ENCODE data around the gene CMC2.

The CMC2 gene

DNA sequence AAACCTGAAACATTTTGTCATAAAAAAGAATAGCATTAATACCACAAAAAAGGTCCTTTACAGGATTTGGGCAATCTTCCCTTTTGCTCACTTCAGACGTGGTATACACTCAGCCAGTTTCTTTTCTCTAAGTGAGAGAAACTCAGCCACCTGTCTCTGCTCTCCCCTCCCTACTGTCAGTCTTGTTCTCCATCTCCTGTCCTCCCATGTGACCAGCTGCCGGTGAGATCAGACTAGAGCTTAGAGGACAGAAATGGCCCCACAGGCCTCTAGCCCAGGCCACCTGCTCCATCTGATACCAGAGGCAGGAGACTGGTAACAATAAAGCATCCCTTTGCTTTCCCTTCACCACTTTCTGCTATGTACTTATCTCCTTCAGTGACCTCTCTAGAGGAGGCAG, 34.9 kb downstream of the CMC2 start:
- no peak for DNase-seq

DNA sequence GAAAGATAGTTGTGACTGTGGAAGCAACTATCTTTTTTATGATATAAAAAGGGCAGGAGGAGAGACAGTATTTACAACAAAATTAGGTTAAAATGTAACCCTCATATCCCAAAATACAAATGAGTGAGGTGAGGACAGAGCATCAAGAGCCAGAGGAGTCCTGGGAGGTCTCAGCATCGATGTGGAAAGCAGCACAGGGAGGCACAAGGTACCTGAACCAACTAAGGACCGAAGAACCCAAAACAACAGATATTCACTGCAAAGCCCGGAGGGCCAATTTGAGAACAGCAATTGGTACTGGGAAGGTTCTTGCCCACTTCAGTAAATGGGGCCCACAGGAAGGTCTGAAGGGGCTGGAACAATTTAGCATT, 37.6 kb downstream of the CMC2 start:
- DNase-seq, result no peak

DNA sequence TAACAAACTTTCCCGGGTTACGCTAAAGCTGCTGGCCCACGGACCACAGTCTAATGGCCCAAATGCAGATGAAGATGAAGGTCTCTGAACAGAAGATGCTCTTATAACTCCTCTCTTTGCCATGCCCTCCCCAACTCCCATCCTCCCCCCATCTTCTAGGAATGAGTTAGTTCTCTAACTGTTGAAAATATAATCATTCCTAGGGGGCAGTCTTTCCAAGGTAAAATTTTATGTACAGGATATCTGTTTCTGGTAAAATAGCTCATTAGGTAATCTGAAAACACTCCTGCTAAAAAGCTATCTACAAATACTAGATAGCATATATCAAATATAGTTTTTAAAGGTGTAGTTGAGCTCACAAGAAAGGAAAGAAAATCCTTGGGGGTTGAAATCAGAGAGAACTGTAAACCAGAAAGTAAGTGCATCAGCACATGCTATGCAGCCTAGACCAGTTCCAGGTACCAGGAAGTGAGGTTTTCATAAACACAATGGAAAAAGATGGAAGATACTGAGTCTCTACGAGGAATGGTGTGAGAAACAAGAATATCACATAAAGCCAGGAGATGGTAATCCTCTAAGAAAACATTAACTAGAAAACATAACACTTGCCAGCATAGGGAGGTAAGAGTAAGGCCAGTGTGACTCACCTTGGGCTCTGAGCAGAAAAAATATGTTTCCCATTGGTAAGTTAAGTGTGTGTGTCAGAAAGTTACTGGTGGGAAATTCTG, 38.1 kb downstream of the CMC2 start:
- DNase-seq, result no peak

DNA sequence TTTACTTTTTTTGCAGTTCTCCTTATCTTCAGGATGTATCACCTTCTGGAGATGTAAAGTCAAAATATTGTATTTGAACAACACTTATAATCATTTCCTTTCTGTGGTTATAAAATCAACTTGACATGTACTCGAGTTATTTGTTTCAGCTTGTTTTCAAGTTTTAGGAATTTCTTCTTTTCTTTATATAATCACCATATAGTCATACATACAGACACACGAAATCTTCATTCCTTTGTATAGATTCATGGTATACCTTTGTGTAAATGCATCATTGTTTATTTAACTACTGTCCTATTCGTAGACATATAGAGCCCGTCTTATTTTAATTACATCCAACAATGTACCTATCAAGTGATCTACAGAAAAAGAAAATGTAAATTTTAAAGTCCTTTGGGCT, 40.1 kb downstream of the CMC2 start:
- no peak for DNase-seq

DNA sequence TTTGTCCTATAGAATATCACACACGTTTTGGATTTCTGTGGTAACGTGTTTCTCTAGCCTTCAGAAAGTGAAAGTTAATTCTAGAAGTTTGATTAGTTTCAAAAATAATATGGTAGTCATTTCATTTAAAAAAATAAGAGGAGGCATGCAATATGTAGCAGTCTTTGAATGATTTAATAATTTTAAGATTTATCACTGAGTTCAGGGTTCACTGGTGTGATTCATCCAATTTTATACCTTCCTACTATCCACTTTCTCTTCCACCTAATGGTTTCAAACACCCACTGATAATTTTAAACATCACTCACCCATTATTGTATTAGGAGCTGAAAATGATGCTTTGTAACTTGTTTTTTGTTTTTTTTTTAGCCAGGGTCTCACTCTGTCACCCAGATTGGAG, 42.3 kb downstream of the CMC2 start:
- no peak for DNase-seq

DNA sequence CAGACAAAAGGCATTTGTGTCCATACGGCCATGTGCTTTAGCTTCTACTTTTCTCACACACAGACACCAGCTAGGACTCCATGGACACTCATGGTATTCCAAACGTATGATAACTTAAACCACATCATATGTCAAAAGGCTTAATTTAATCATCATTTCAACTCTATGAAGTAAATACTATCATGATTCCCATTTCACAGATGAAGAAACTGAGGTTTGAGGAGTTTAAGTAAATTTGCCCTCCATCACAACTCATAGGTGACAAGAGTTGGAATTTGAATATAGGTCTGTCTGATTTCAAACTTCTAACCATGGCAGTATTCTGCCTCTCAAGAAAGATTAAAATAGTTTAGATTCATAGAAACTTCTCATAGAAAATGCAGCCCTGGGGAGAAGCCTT, 43.8 kb downstream of the CMC2 start:
- DNase-seq, result no peak

DNA sequence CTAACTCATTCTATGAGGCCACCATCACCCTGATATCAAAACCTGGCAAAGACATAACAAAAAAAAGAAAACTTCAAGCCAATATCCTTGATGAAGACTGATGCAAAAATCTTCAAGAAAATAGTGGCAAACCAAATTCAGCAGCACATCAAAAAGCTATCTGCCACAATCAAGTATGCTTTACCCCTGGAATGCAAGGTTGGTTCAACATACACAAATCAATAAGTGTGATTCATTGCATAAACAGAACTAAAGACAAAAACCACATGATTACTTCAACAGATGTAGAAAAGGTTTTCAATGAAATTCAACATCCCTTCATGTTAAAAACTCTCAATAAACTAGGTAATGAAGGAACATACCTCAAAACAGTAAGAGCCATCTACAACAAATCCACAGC, 48.4 kb downstream of the CMC2 start:
- DNase-seq, result no peak

DNA sequence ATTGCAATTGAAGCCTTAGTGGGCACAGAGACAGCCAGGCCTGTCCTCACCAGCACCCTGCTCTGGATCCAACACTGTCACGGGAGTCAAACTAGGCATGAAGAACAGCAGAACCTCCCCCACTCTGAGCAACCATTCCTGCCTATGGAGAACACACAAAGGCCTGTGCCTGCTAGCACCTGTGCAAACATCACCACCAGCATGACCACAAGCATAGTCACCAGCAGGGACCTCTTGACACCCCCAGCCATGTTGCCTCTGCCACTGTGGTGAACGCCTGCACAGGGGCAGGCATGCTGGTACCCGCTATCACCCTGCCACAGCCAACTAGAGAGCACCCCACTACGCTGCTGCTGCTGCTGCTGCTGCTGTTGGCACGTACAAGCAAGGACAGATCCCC, 51.7 kb downstream of the CMC2 start:
- DNase-seq, result no peak

DNA sequence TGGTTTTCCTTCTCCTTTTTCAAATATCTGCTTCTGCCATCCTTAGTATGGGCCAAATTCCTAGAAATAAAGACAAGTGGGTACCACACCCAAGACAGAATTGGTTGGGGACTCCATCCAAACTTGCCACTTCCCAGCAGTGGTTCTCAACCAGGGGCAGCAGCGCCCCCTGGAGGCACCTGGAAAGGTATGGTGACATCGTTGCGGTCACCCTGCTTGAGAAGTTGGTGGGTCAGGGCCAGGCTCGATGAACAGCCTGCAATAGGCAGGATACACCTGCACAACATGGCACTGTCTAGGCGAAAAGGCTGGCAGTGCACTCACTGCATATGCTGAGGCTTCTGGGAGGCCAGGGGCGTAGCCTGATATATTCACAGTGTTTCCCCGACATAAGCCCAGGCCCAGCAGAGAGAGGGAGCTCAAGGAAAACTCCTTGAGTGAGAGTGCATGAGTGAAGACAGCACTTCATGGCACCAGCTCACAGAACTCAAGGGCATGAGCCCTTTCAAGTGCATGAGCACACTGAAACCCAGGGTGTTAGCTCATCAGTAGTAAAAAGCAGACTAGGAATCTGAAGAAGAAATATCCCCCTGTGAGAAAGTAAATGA, 57.7 kb downstream of the CMC2 start:
- no peak for DNase-seq

DNA sequence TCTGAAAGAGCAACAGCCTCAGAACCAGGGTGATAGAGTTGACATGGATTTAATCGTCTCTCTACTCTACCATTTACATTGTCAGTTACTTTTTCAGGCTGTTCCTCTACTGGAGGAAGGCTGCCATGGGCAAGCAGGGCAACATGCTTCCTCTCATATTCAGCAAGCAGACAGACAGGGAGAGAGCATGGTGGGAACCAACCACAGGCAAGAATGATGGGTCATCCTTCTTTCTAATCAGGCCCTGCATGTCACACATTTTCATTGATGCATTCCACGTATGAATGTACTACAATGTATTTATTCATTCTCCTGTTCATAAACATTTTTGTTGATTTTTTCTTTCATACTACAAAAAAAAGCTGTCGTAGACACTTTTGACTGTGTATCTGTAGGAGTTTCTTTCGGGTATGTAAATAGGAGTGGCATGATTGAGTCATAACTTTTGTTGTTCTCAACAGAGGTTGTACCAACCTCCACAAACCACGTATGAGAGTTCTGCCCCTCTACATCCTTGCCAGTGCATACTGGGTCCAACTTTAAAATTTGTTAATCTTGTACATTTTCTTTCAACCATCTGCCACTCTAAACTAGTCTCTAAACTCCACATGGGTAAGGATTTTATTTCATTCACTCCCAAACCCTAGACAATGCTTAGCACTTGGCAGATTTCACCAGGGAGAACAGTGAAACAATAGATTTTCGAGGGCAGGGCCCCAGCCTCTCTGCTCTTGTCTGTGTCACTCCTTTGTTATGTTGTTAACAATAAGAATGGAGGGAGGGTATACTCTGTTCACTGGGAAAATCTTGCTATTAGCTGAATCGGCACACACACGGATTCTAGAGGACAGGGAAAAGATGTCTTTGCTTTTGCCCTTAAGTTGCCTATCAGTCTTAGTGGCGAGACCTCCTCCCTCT, 58.7 kb downstream of the CMC2 start:
- no peak for DNase-seq

DNA sequence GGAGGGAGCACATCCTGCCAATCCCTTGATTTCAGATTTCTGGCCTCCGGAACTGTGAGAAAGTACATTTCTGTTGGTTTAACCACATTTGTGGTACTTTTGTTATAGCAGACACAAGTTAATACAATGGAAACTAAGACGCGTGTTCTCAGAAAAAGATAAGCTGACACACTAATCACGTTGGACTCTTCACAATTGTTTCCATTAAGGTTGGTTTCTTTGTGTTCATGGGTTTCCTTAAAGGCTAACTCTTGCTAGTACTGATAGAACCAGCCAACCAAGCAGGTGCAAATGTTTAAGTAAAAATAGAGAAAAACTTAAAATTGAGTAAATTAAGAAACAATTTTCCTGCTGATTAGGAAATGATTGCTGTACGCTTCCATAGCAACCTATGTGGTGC, 59.4 kb downstream of the CMC2 start:
- DNase-seq, result no peak

DNA sequence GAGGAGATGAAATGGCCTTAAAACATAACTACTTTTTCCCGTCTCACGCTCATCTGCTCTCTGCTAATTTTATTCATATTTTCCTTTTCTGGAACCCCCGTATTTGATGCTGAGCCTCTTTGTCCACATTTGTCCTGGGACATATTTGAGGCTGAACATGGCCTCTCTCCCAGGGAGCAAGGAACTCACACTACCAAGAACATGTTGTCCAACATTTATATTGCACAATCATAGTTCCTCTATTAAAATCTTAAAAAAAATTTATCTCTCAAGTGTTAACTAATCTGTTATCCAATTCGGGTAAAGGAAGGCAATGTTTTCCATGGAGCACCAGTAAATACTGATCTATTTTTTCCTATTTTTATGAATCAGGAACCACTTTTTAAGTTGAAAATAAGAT, 60.2 kb downstream of the CMC2 start:
- DNase-seq, result no peak

DNA sequence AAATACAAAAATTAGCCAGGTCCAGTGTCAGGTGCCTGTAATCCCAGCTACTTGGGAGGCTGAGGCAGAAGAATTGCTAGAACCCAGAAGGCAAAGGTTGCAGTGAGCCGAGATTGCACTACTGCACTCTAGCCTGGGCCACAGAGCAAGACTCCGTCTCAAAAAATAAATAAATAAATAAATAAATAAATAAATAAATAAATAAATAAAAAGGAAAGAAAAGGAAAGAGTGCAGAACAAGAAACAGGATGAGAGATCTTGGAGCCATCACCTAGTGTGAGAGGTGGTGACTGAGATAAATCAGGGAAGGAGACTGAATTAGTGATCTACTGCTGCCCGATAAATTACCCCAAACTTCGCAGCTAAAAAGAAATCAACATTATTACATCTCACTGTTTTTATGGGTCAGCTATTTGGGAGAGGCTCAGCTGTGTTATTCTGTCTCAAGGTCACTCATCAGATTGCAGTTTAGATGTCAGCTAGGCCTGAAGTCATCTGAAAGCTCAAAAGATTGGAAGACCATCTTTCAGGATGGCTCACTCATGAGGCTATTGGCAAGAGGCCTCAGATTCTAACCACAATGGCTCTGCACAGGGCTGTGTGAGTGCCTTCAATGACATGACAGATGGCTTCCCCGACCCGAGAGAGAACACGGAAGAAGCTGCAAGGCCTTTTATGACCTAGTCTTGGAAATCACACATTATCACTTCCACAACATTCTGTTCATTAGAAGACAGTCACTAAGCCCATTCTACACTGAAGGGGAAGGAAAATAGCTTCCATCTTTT, 66.4 kb downstream of the CMC2 start:
- DNase-seq, result no peak

DNA sequence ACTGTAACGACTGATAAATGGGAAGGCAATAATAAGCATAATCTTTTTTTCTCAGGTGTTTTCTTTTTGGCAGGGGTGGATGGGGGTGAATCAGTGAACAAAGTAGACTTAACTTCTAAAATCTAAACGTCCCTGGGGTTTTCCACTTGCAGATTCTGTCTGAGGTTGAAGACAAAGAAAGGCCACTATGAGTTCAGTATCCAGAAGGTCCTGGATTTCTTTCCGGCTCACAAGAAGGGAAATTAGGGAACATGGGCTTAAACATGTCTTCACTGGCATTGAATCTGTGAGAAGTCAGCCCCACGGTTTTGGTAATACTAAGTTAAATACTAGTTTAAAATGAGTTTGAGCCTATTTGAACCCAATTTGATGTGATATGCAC, 67.8 kb downstream of the CMC2 start:
- DNase-seq, result no peak

DNA sequence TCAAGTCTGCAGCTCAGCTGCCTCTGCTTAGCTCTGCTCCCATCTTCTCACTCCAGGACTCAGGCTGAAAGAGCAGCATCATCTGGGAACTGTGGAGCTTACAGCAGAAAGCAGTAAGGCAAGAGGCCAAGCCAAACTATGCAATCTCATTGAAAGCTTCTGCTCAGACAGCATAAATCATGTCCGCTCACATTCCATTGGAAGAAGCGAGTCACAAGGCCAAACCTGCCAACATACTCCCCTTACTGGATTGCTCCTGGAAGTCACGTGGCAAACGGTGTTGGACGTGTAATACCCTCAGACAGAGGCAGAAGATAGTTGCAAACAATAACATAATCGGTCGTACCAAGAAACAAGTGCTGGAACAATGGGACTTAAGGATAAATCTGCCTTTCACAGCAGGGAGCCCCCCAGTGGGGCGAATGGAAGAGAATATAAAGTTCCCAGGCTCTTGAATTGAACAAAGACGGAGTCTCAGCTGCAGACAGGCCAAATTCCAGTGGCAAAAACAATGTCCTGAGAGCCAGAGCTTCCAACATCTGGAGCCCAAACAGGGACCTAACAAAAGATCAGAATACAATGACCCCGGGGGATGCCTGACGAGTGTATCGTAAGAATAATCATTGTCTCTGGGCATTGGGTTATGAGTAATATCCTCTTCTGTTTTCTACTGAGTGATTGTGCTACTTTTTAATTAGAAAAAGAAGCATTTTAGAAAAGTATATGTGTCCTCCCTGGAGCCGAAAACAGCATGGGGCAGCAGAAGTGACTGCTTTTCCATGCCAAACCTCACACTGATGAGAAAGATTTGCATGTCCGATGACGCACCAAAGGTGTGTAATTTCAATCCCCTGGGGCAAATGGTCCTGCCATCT, 68.4 kb downstream of the CMC2 start:
- no peak for DNase-seq

DNA sequence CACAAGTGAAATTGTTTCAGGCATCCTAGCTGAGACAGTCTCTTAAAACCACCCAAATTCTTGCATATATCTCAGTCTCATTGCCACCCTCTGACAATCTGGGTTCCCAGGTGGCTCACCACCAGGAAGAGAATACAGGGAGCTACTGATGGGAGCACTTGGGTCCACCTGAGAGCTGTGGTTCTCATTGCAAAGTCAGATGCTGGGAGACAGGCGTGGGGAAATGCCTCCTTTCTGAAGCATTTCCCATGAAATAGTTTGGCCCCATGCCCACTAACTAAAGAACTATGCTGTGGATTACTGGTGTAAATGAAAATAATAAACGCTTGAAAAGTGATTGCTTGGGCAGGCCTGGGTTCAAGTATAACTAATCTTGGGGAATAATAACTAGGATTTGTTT, 70.3 kb downstream of the CMC2 start:
- no peak for DNase-seq

DNA sequence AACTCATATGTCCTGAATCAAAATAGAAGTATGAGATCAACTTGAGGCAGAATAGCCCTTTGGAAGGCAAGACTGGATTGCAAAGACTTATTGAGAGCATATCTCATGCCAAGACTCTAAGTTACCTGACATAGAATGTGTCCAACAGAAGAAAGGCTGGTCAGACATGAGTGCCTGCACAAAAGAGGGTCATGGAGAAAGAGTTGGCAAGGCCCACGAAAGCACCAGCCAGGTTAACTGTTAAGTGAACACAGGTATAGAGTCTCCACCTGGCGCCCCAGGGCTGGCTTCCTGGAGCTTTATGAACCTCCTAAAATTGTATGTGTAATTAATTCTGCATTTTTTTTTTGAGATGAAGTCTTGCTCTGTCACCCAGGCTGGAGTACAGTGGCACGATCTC, 71.0 kb downstream of the CMC2 start:
- no peak for DNase-seq

DNA sequence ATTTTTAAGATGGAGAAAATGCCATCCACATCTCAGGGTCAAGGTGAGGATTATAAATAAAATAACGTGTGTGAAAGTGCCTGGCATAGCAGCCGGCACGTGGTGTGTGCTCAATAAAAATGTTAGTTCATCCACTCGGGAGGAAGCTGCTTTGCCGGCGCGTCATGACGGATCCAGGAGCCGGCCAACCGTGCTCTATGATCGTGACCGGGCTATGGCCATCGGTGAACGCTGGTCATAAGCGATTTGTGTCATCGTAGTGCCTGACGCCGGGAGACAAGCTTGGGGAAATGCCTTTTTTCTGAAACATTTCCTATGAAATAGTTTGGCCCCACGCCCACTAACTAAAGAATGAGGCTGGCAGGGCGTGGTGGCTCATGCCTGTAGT, 74.0 kb downstream of the CMC2 start:
- no peak for DNase-seq

DNA sequence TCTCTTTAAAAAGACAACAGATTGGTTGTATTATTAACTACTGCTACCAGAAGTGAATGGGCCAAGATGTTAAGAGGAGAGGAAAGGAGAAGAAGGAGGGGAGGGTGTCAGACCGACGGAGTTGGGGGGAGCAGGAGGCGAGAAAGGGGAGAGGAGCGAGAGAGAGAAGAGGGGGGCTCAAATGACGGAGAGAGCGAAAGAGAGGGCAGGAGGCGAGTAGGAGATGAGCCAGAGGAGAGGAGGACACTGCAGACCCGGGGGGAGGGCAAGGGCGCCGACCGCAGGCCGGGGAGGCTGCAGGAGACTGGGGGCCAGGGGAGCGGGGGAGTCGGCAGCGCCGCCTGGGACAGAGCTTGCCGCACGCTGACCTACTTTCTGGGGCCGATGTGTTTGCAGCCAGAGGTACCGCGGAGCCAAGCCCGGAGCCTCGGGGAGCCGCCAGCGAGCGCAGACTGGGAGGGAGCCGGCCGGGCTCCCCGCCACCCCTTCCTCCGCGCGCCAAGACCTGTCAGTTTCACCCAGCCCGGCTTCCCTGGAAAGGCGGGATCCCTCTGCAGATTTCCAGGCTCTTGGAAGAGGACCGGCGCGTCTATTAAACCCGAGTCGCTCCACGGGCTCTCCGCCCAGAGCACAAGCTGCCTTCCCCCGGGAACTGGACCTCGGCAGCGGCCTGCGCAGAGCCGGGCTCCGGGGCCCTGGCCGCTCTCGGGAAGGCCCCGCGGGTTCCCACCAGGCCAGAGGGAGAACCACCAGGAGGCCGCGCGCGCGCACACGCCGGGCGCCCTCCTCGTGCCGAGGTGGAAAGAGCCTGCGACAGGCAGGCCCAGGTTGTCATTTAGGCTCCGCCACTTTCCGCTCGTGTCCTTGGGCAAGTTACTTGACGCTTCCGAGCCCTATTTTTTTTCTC, 74.6 kb downstream of the CMC2 start:
- peak in 1 of 2 donors; percentile 1 for DNase-seq

DNA sequence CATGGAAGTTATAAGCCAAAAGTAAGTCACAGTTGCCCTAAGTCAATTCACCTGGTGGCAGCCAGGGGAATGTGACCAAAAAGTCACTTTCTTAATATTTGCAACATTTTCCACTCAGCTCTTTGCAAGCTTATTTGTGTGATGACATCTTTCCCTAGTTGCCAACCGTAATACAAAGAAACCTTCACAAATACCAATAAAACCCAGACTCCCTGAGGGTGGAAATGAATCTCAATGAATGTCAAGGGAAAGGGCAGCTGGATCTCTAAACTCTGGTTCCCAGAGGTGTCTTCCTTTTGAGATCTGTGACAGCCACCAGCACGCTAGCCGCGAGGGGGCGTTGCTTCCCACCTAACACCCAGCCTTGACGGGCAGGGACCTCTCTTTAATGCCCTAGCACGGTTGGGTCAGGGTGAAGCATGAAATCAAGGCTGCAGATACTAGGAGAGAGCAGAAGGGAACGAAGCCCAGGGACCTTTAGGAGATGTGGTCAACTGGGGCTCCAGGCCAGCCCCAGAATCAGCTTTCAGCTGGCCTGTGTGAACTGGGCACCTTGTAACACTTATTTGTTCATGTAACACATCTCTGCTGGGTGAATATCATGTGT, 82.2 kb downstream of the CMC2 start:
- peak in 1 of 2 donors; percentile 28 for DNase-seq

DNA sequence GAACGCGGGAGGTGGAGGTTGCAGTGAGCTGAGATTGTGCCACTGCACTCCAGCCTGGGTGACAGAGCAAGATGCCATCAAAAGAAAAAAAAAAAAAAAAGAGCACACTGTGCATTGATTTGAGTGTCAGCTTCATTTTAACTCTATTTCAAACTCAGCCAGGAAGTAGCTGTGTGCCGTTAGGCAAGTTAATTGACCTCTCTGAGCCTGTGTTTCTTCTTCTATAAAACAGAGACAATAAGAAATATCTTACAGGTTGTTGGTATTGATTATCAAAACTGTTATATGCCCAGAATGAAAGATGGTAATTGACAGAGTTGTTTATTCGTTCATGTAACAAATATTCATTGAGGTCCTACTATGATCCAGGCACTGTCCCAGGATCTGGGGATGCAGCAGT, 83.3 kb downstream of the CMC2 start:
- no peak for DNase-seq

Data from CD4-positive, alpha-beta T cell treated with Interleukin-4 for 1 hour (primary cell).